ENCODE measurements around the gene PAX7.

Gene PAX7

GRCh38 chr1:18607289-18607760 is 23.3 kb upstream of the PAX7 start:
- H3K27me3 ChIP-seq (ENCODE audit: insufficient read depth, low read depth): peaks cover 46% of the 10 kb centered on the region
- H4K20me1 ChIP-seq (ENCODE audit: insufficient read depth): no peaks in the 10 kb centered on the region
- no peak overlapping the region for H3K9ac ChIP-seq
- H3K36me3 ChIP-seq (ENCODE audit: insufficient read depth): no peaks in the 10 kb centered on the region
- H3K4me2 ChIP-seq: no peak overlapping the region
- no peaks in the 10 kb centered on the region for H3K79me2 ChIP-seq (ENCODE audit: insufficient read depth, low read depth)
- no peak overlapping the region for H2AFZ ChIP-seq (ENCODE audit: low read depth)
- no peak for TF ChIP-seq CTCF (conservative IDR thresholded peaks at IDR 0.05; ENCODE audit: low read depth, low read length)
- H3K4me1 ChIP-seq (ENCODE audit: low read depth, poor library complexity, severe bottlenecking): no peaks in the 10 kb centered on the region
- no peak overlapping the region for H3K27ac ChIP-seq
- H3K4me3 ChIP-seq (IDR thresholded peaks at IDR 0.05; ENCODE audit: insufficient read depth, low read depth, low read length): no peak overlapping the region

GRCh38 chr1:18608534-18608933 is 22.1 kb upstream of the PAX7 start:
- H3K79me2 ChIP-seq (ENCODE audit: insufficient read depth, low read depth): no peaks in the 10 kb centered on the region
- H3K4me3 ChIP-seq (IDR thresholded peaks at IDR 0.05; ENCODE audit: insufficient read depth, low read depth, low read length): no peak overlapping the region
- H3K4me2 ChIP-seq: no peak overlapping the region
- H3K4me1 ChIP-seq (ENCODE audit: low read depth, poor library complexity, severe bottlenecking): no peaks in the 10 kb centered on the region
- no peak overlapping the region for H3K27ac ChIP-seq
- H3K9ac ChIP-seq: no peak overlapping the region
- H3K36me3 ChIP-seq (ENCODE audit: insufficient read depth): no peaks in the 10 kb centered on the region
- no peaks in the 10 kb centered on the region for H4K20me1 ChIP-seq (ENCODE audit: insufficient read depth)
- H3K27me3 ChIP-seq (ENCODE audit: insufficient read depth, low read depth): peaks cover 44% of the 10 kb centered on the region
- no peak for TF ChIP-seq CTCF (conservative IDR thresholded peaks at IDR 0.05; ENCODE audit: low read depth, low read length)
- no peak overlapping the region for H2AFZ ChIP-seq (ENCODE audit: low read depth)

GRCh38 chr1:18611311-18611710 is 19.3 kb upstream of the PAX7 start:
- H3K36me3 ChIP-seq (ENCODE audit: insufficient read depth): no peaks in the 10 kb centered on the region
- no peaks in the 10 kb centered on the region for H3K79me2 ChIP-seq (ENCODE audit: insufficient read depth, low read depth)
- H3K4me2 ChIP-seq: no peak overlapping the region
- H3K4me3 ChIP-seq (IDR thresholded peaks at IDR 0.05; ENCODE audit: insufficient read depth, low read depth, low read length): no peak overlapping the region
- no peak overlapping the region for H3K27ac ChIP-seq
- peaks cover 26% of the 10 kb centered on the region for H3K27me3 ChIP-seq (ENCODE audit: insufficient read depth, low read depth)
- H3K9ac ChIP-seq: no peak overlapping the region
- no peaks in the 10 kb centered on the region for H3K4me1 ChIP-seq (ENCODE audit: low read depth, poor library complexity, severe bottlenecking)
- H4K20me1 ChIP-seq (ENCODE audit: insufficient read depth): no peaks in the 10 kb centered on the region
- TF ChIP-seq CTCF (conservative IDR thresholded peaks at IDR 0.05; ENCODE audit: low read depth, low read length): no peak
- no peak overlapping the region for H2AFZ ChIP-seq (ENCODE audit: low read depth)

GRCh38 chr1:18612073-18612472 is 18.6 kb upstream of the PAX7 start:
- Histone ChIP-seq H3K4me2 (no peak overlapping the region), H3K36me3 (ENCODE audit: insufficient read depth) (no peaks in the 10 kb centered on the region), H4K20me1 (ENCODE audit: insufficient read depth) (no peaks in the 10 kb centered on the region), H3K27ac (no peak overlapping the region), H3K27me3 (ENCODE audit: insufficient read depth, low read depth) (peaks cover 18% of the 10 kb centered on the region; the same call in 1 of the 2 replicates), H3K4me1 (ENCODE audit: low read depth, poor library complexity, severe bottlenecking) (no peaks in the 10 kb centered on the region), H3K4me3 (IDR thresholded peaks at IDR 0.05; ENCODE audit: insufficient read depth, low read depth, low read length) (no peak overlapping the region), H3K9ac (no peak overlapping the region), H3K79me2 (ENCODE audit: insufficient read depth, low read depth) (no peaks in the 10 kb centered on the region), H2AFZ (ENCODE audit: low read depth) (no peak overlapping the region)
- TF ChIP-seq CTCF (conservative IDR thresholded peaks at IDR 0.05; ENCODE audit: low read depth, low read length): no peak

Measured in KMS-11 (cell line).